H4 (cell line): ENCODE results near the gene NOL4L. TPM values are rescaled to one million over a fixed set of nuclear protein-coding genes. Genes with fewer than 3 reads are reported as not detected.
A peak's percentile ranks its signal among the peaks of the same experiment; 100 is the strongest.

Experiments
- DNase-seq: peaks from one replicate; pipeline ENCODE4 v3.0.0-alpha.2; 2015; ENCODE audit warnings: low spot score
- total RNA-seq: library from RNA; depleted of rRNA; stranded (reverse); fragments of >200 nt; shearing (Covaris generic); gene quantifications from 2 replicates; pipeline ENCODE4 v1.2.3, GENCODE V29; 2014

NOL4L gene
- total RNA-seq, 1 experiment from 2014 or later = 10.6 TPM

GRCh38 chr20:32577023-32577422 is 8.1 kb downstream of the NOL4L start:
- no peak for DNase-seq

DNA sequence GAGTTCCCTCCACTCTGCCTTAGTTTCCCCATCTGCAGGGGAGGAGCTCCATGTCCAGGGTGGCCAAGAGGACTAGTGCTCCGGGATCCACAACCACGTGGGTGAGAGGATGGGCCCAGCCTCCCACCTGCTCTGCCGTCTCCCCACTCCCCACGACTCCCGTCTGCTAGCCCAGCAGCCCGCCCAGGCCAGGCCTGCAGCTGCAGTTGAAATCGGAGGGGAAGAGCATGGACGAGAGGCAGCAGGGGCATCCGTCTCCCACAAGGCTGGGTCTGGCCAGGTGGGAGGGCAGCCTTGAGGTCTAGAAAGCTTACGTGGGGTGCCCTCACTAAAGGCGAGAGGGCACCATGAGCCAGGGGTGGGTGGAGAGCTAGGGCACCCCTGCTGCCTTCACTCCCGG is 8.6 kb downstream of the NOL4L start:
- no peak for DNase-seq

DNA sequence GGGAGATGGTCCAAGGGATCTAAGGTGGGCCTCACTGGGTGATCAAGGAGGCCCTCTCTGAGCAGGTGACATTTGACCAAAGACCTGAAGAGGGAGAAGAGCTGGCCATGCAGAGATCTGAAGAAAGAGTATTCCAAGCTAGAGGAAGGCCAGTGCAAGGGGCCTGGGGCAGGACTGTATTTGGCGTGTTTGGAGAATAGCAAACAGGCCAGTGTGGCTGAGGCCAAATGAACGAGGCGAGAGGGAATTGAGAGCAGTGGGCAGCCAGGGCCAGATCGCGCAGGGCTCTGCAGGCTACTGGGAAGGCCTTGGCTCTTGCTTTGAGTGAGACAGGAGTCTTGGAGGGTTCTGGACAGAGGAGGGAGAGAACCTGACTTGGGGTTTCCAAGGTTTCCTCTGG is 9.3 kb downstream of the NOL4L start:
- no peak for DNase-seq

DNA sequence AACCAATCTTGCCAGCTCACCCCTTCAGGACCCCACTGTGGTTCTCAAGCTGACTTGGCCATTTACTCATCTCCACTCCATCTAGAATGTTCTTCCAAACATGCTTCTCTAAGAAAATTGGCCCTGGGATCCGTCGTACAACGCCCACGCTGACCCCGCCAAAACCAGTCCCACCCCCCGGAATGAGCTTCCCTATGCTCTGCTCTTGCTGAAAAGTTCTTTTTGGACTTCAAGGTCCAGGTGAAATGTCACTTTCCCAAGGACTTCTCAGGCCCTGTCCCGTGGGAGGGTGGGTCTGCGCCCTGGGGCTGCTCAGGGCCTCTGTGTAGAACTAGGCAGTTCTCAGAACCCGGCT is 9.9 kb downstream of the NOL4L start:
- DNase-seq = no peak

- peak; percentile 77 for DNase-seq
Measured at GRCh38 chr20:32574296-32575226, 10.6 kb downstream of the NOL4L start.

- no peak for DNase-seq
Measured at GRCh38 chr20:32573167-32573851, 11.8 kb downstream of the NOL4L start.

GRCh38 chr20:32572271-32572968 is 12.7 kb downstream of the NOL4L start:
- DNase-seq = no peak

DNA sequence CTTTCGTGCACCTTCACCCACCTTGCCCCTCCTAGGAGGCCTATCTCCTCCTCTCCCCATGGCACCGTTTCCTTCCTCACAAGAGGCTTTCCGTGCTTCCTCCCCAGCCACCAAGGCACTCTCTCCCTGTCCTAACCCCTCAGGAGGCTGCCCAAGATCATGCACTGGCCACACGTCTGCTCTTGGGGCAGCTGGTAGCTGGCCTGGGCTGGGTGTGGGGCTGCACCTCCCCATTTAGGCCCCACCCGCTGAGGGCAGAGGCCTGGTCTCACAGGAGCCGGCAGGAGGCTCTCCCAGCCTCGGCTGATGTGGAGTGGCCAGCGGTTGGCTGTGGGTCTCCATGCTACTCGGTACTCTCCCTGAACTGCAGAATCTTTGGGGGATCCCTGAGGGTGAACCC is 13.6 kb downstream of the NOL4L start:
- no peak for DNase-seq

DNA sequence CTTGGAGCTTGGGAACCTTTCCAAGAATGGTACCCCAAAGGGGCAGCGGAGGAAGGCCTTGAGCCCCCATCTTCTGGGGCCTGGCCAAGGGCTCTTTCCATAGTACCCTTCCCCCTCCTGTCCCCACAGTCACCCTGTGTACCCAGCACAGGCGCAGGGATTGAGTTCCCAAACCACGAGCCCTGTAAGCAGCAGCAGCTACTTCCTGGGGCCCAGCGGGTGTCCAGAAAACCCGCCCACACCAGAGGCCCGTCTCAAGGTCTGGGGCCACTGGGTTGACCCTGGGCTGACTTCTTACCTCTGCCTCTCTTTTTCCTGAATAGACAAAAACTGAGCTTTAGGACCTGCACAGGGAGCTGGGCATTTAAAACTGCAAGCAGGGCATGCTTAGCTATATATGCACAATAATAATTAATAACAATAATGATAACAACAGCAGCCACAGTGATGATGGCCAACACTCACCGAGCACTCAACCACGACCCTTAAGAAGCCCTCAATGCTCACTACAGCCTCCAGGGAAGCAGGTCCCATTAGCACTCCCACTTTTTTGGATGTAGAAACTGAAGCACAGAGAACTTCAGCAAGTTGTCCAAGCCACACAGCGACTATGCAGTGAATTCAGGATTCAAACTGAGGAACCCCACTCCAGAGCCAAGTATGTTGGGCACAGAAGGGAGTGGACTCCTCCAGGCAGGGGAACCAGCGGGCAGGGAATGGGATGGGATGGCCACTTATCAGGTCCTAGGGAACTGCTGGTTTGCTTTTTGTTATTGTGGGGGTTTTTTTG is 14.5 kb downstream of the NOL4L start:
- DNase-seq = peak; percentile 65

DNA sequence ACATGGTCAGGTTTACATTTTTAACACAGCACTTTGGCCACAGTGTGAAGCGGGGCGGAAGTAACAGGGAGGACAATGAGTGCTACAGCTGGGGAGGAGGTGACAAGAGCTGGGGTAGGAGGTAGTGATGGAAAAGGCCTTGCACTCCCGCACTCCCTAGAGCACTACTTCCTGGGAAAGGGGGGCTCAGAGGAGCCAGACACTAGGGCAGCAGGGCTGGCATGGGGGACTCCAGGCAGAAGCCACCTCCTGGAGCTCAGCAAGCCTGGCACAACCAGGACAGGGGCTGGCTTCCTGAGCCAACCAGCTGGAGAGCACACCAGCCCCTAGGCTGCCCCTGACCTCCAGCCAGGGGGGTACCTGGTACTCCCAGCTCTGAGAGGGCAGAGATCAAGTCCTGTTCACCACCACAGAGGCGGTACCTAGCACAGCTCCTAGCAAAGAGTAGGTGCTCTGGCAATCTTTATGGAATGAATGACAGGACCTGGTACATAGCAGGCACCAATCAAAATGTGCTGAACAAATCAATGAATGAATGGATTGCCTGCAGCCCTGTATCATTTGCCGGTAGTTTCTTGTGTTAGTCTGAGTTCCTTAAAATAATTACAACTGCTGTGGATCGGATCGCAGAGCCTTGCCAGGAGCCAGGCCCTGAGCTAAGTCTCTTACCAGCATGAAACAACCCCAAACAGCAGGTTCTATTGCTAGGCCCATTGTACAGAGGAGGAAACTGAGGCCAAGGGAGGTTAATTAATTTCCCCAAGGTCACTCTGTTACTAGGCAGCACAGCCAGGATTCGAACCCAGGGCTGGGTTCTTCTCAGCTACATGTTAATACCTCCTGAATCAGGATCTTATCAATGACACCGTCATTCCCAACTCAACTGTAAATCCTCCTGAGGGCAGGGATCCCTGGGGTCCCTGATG is 15.5 kb downstream of the NOL4L start:
- DNase-seq = no peak

DNA sequence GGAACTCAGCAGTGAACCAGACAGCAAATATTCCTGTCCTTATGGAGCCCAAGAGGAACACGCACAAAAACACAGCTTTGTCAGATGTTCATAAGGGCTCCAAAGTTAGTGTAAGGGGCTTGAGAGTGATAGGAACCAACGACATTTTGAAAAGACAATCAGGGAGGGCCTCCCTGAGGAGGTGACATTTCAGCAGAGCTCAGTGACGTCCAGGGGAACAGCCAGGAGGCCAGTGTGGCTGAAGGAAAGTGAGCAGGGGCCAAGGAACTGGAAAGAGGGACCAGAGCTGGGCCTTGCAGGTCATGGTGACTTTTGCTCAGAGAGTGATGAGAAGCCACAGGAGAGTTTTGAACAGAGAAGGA is 16.1 kb downstream of the NOL4L start:
- no peak for DNase-seq

- DNase-seq = no peak
Measured at GRCh38 chr20:32567384-32568178, 17.6 kb downstream of the NOL4L start.

- DNase-seq = no peak
Measured at GRCh38 chr20:32566379-32567374, 18.5 kb downstream of the NOL4L start.

DNA sequence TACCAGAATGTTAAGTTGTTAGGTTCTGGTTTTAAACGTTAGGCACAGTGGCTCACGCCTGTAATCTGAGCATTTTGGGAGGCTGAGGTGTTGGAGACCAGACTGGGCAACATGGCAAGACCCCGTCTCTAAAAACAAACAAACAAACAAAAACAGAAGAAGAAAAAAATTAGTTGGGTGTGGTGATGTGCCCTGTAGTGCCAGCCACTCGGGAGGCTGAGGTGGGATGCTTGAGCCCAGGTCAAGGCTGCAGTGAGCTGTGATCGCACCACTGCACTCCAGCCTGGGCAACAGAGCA is 19.4 kb downstream of the NOL4L start:
- no peak for DNase-seq

DNA sequence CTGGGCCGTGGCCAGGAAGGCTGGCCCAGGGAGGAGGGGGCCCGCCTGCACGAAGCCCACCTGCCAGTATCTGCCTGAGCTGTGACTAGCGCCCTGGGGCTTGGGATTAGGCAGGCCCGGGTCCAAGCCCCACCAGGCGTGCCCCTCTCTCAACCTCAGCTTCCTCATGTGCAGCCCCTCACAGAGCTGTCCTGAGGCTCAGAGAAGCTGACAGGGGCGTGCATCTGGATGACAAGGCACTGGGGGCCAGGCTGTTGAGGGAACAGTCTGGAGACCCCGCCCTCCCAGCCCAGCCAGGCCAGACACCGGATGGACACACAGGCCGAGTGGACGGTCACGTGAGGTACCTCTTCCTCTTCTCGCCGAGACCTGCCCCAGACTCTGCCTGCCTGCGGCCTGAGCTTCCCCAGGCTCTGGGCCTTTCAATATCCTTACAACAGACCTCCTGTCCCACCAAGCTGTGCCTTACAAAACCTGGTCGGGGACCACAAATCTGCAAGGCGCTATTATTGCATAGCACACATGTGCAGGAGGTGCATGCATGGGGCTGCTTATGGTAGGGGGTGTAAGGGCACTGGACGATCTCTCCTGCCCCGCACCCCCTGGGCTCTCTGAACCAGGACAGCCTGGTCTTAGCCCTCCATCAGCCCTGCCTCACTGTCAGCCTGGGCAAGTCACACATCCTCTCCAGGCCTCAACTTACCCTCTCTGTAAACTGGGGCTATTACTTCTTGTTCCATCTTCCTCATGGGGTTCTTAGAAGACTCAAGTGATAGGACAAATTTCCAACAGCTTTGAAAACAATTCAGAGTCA is 20.0 kb downstream of the NOL4L start:
- no peak for DNase-seq

- no peak for DNase-seq
Measured at GRCh38 chr20:32564440-32564839, 20.7 kb downstream of the NOL4L start.

- DNase-seq = no peak
Measured at GRCh38 chr20:32563311-32564272, 21.5 kb downstream of the NOL4L start.
